H1 (cell line): ENCODE results near the gene LPO. TPM values are rescaled to one million over a fixed set of nuclear protein-coding genes. Genes with fewer than 3 reads are reported as not detected.
A peak's percentile ranks its signal among the peaks of the same experiment; 100 is the strongest.

Source experiments
- CTCF ChIA-PET: fragments of 300-600 bp; sonication (Branson Sonifier 250); formaldehyde crosslinking; loops from one replicate; lab custom pipeline; 2021; ENCODE audit not compliant: partially characterized antibody; lab: Charles Lee
- POLR2A ChIA-PET: fragments of 300-600 bp; sonication (Branson Sonifier 250); formaldehyde crosslinking; loops from one replicate; lab custom pipeline; 2021; ENCODE audit warnings: inconsistent platforms; ENCODE audit not compliant: partially characterized antibody; lab: Charles Lee
- DNase-seq, 2 experiments: peaks; one replicate each; pipeline versions ENCODE4 v3.0.0 to v3.0.0-alpha.2; 2010 to 2022; ENCODE audit warnings: low spot score in 2 of 2, low read depth in 1 of 2, mixed read lengths in 1 of 2
- FAIRE-seq: peaks from 2 replicates; lab custom pipeline; 2011; peaks lifted over from hg19 to GRCh38; lab: Jason Lieb, UNC
- H2AFZ ChIP-seq: 2 replicates; pipeline ENCODE4 v1.8.1; 2012; ENCODE audit warnings: low read length, inconsistent platforms
- H2AK5ac ChIP-seq: 2 replicates; pipeline ENCODE4 v1.6.1; 2013; ENCODE audit warnings: low read depth, low read length
- H2BK120ac ChIP-seq: replicated peaks from 2 replicates; pipeline ENCODE3; 2013; ENCODE audit warnings: low read depth, low read length, inconsistent platforms
- H2BK12ac ChIP-seq: 2 replicates; pipeline ENCODE4 v1.6.1; 2013; ENCODE audit warnings: low read depth, low read length
- H2BK15ac ChIP-seq: 2 replicates; pipeline ENCODE4 v1.6.1; 2013; ENCODE audit warnings: low read length
- H2BK20ac ChIP-seq: 2 replicates; pipeline ENCODE4 v1.6.1; 2013; ENCODE audit warnings: low read length
- H2BK5ac ChIP-seq: 2 replicates; pipeline ENCODE4 v1.6.1; 2013; ENCODE audit warnings: low read depth, low read length
- H3K14ac ChIP-seq: 2 replicates; pipeline ENCODE4 v1.6.1; 2013; ENCODE audit warnings: inconsistent platforms; ENCODE audit not compliant: insufficient read length
- H3K18ac ChIP-seq: 2 replicates; pipeline ENCODE4 v1.6.1; 2013; ENCODE audit warnings: low read length; ENCODE audit errors: extremely low read depth
- H3K23ac ChIP-seq: 2 replicates; pipeline ENCODE4 v1.6.1; 2013; ENCODE audit warnings: inconsistent platforms; ENCODE audit not compliant: insufficient read length
- H3K23me2 ChIP-seq: 2 replicates; pipeline ENCODE4 v1.6.1; 2013; ENCODE audit warnings: low read depth, low read length
- H3K27ac ChIP-seq: 2 replicates; pipeline ENCODE4 v1.6.1; 2011; ENCODE audit warnings: low read depth, low read length, inconsistent platforms
- H3K27me3 ChIP-seq, 4 experiments: replicated peaks in 1 of 4; 1 replicate in 1 of 4; 2 replicates in 3 of 4; pipeline versions ENCODE4 v1.6.1 to v1.8.1; 2011 to 2013; ENCODE audit warnings: low read length in 3 of 4, mild to moderate bottlenecking in 3 of 4, inconsistent platforms in 2 of 4, mixed read lengths in 2 of 4, moderate library complexity in 1 of 4; ENCODE audit not compliant: control insufficient read depth in 3 of 4, insufficient read depth in 3 of 4; ENCODE audit errors: extremely low read depth in 1 of 4
- H3K36me3 ChIP-seq, 4 experiments: 2 replicates each; pipeline versions ENCODE4 v1.6.1 to v1.8.1; 2011 to 2013; ENCODE audit warnings: mild to moderate bottlenecking in 4 of 4, low read length in 3 of 4, moderate library complexity in 2 of 4, control low read depth in 1 of 4, inconsistent platforms in 1 of 4; ENCODE audit not compliant: insufficient read depth in 4 of 4, control insufficient read depth in 2 of 4
- H3K4ac ChIP-seq: replicated peaks from 2 replicates; pipeline ENCODE3; 2013; ENCODE audit warnings: low read length, low read depth, mixed read lengths, inconsistent platforms; ENCODE audit not compliant: insufficient read length
- H3K4me1 ChIP-seq, 4 experiments: replicated peaks in 1 of 4; 1 replicate in 1 of 4; 2 replicates in 3 of 4; pipeline versions ENCODE4 v1.6.1 to v1.8.1; 2011 to 2013; ENCODE audit warnings: low read length in 3 of 4, inconsistent platforms in 2 of 4, mixed read lengths in 1 of 4; ENCODE audit not compliant: insufficient read depth in 4 of 4, control insufficient read depth in 3 of 4
- H3K4me2 ChIP-seq, 2 experiments: 2 replicates each; pipeline versions ENCODE4 v1.6.1 to v1.8.1; 2011 to 2013; ENCODE audit warnings: low read depth in 2 of 2, low read length in 2 of 2, control low read depth in 1 of 2, inconsistent platforms in 1 of 2, mild to moderate bottlenecking in 1 of 2; ENCODE audit not compliant: insufficient read depth in 1 of 2
- H3K4me3 ChIP-seq, 4 experiments: fragments of 200-600, 300-600 bp in 1 of 4; sonication (generic), shearing (Covaris generic), sonication (Bioruptor Twin) in 1 of 4; 2 replicates each; pipeline versions ENCODE4 v1.5.1 to v1.8.1; 2011 to 2016; ENCODE audit warnings: low read length in 4 of 4, low read depth in 3 of 4, control low read depth in 2 of 4, inconsistent platforms in 2 of 4, mild to moderate bottlenecking in 2 of 4, mixed read lengths in 1 of 4, moderate library complexity in 1 of 4; ENCODE audit not compliant: insufficient read depth in 2 of 4; ENCODE audit errors: extremely low read depth in 1 of 4
- H3K56ac ChIP-seq: replicated peaks from 2 replicates; pipeline ENCODE3; 2013; ENCODE audit warnings: low read depth, mild to moderate bottlenecking, mixed read lengths, low read length, inconsistent platforms; ENCODE audit not compliant: insufficient read length
- H3K79me1 ChIP-seq: 2 replicates; pipeline ENCODE4 v1.6.1; 2013; ENCODE audit warnings: low read depth, low read length, control low read depth
- H3K79me2 ChIP-seq, 2 experiments: 2 replicates each; pipeline versions ENCODE4 v1.6.1 to v1.8.1; 2012 to 2013; ENCODE audit warnings: low read length in 2 of 2, mild to moderate bottlenecking in 2 of 2, inconsistent platforms in 1 of 2; ENCODE audit not compliant: insufficient read depth in 2 of 2, control insufficient read depth in 1 of 2
- H3K9ac ChIP-seq, 4 experiments: replicated peaks in 1 of 4; 1 replicate in 1 of 4; 2 replicates in 3 of 4; pipeline versions ENCODE4 v1.6.1 to v1.8.1; 2011 to 2013; ENCODE audit warnings: low read depth in 3 of 4, low read length in 3 of 4, control low read depth in 2 of 4, mild to moderate bottlenecking in 2 of 4, moderate library complexity in 2 of 4, inconsistent platforms in 1 of 4; ENCODE audit errors: extremely low read depth in 1 of 4
- H3K9me3 ChIP-seq, 2 experiments: 2 replicates each; pipeline versions ENCODE4 v1.6.1 to v1.8.1; 2012 to 2013; ENCODE audit warnings: mild to moderate bottlenecking in 2 of 2, moderate library complexity in 2 of 2, control low read depth in 1 of 2, inconsistent platforms in 1 of 2, low read depth in 1 of 2, low read length in 1 of 2, mixed read lengths in 1 of 2; ENCODE audit not compliant: insufficient read depth in 2 of 2
- H4K20me1 ChIP-seq, 2 experiments: replicated peaks in 1 of 2; 2 replicates each; pipeline versions ENCODE3 to v1.8.1; 2011 to 2013; ENCODE audit warnings: inconsistent platforms in 2 of 2, low read length in 2 of 2, mild to moderate bottlenecking in 1 of 2; ENCODE audit not compliant: insufficient read depth in 2 of 2, control insufficient read depth in 1 of 2
- H4K5ac ChIP-seq: 2 replicates; pipeline ENCODE4 v1.6.1; 2013; ENCODE audit warnings: low read length, low read depth, mixed read lengths, inconsistent platforms; ENCODE audit not compliant: insufficient read length
- H4K8ac ChIP-seq: 2 replicates; pipeline ENCODE4 v1.8.0; 2013; ENCODE audit warnings: mild to moderate bottlenecking, moderate library complexity, low read length, inconsistent platforms; ENCODE audit not compliant: insufficient read depth; ENCODE audit errors: extremely low read depth
- H4K91ac ChIP-seq: replicated peaks from 2 replicates; pipeline ENCODE3; 2013; ENCODE audit warnings: low read length, mixed read lengths, inconsistent platforms; ENCODE audit not compliant: insufficient read length
- CTBP2 ChIP-seq: IDR thresholded peaks from 2 replicates; pipeline ENCODE4 v1.7.0; 2011; ENCODE audit warnings: borderline replicate concordance, mild to moderate bottlenecking, moderate library complexity, mixed read lengths, low read length; ENCODE audit not compliant: insufficient read depth, insufficient read length
- FOSL1 ChIP-seq: IDR thresholded peaks from 2 replicates; pipeline ENCODE4 v1.6.1; 2011; ENCODE audit warnings: mild to moderate bottlenecking, low read depth, low read length, moderate library complexity; ENCODE audit not compliant: insufficient read depth
- GABPA ChIP-seq: IDR thresholded peaks from 2 replicates; pipeline ENCODE4 v1.6.1; 2011; ENCODE audit warnings: mild to moderate bottlenecking, low read length, moderate library complexity, borderline replicate concordance; ENCODE audit not compliant: insufficient read depth
- HDAC6 ChIP-seq: IDR thresholded peaks from one replicate; pipeline ENCODE4 v1.7.1; 2012; ENCODE audit warnings: low read depth, mild to moderate bottlenecking, inconsistent platforms, low read length, moderate library complexity
- KDM4A ChIP-seq: IDR thresholded peaks from one replicate; pipeline ENCODE4 v1.7.1; 2012; ENCODE audit warnings: low read depth, mild to moderate bottlenecking, moderate library complexity, low read length, inconsistent platforms; ENCODE audit not compliant: severe bottlenecking
- MAFK ChIP-seq: IDR thresholded peaks from 2 replicates; pipeline ENCODE4 v1.6.1; 2012; ENCODE audit warnings: low read depth, mild to moderate bottlenecking, improper control_type of control experiment, low read length
- NRF1 ChIP-seq: IDR thresholded peaks from 2 replicates; pipeline ENCODE4 v1.6.1; 2011; ENCODE audit warnings: mild to moderate bottlenecking, low read depth, low read length, improper control_type of control experiment
- RXRA ChIP-seq: IDR thresholded peaks from 2 replicates; pipeline ENCODE4 v1.6.1; 2011; ENCODE audit warnings: low read depth, mild to moderate bottlenecking, low read length, moderate library complexity; ENCODE audit not compliant: insufficient read depth
- TAF1 ChIP-seq: IDR thresholded peaks from 2 replicates; pipeline ENCODE4 v1.6.1; 2011; ENCODE audit warnings: mild to moderate bottlenecking, low read depth, low read length
- WGBS, 2 experiments: shearing (Covaris generic) in 1 of 2; methylation state at CpG; one replicate each; pipeline versions ENCODE4 v1.1.6 to v1.1.7; 2013 to 2015; ENCODE audit warnings: low lambda C conversion rate in 2 of 2, mixed read lengths in 2 of 2, inconsistent platforms in 1 of 2, low coverage in 1 of 2, missing lambda C conversion rate in 1 of 2; ENCODE audit not compliant: insufficient replicate concordance in 2 of 2, insufficient coverage in 1 of 2, insufficient read length in 1 of 2; ENCODE audit errors: extremely low coverage in 1 of 2, missing lambda C conversion rate in 1 of 2; 5-methylcytosine and 5-hydroxymethylcytosine counted together
- polyA plus RNA-seq, 7 experiments: library from polyadenylated mRNA; depleted of rRNA in 3 of 7; stranded (reverse) in 5 of 7; unstranded in 2 of 7; fragments of >200 nt in 5 of 7; fragments of 200-250 nt in 2 of 7; gene quantifications; 1 replicate in 5 of 7; 2 replicates in 1 of 7; 4 replicates in 1 of 7; pipeline versions ENCODE4 v1.2.1 to v1.2.3, GENCODE V29; 2011 to 2013; ENCODE audit warnings: missing spikeins in 2 of 7, mixed read lengths in 2 of 7
- total RNA-seq: library from RNA; stranded (reverse); fragmentation: NEBNext Ultra II Directional; extraction: Animal tissue kit (Norgen Biotek cat#: 25700); gene quantifications from 2 replicates; pipeline ENCODE4 v1.2.1, GENCODE V29; 2021

The LPO gene
- total and polyA plus RNA-seq, 2 of the 8 experiments (the other 6 are each of a cell fraction or from before 2014, with no cell fraction given) = 0.38 to 0.52 TPM

DNA sequence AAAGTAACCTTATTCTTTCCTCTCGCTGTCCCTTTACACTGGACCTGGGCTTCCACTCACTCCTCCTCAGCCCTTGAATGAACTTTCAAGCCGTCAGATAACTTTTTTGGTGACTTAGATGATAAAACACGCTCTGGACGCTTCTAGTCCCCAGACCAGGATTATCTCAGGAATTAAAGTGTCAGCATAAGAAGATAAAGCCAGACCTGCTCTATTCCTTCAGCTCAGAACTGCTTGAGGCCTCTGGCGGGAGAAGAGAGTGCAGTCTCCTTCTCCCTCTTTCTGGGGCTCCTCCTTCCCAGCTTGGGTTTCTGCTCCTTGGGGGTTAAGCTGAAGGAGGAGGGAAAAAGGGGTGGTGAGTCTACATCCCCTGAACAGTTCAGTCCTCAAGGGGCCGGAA, 6.6 kb downstream of the LPO start:
- 0 out of 2 replicates have a peak overlapping the region, but pooled peaks have one; percentile 14 for H2BK15ac ChIP-seq
- H3K18ac ChIP-seq = no peak overlapping the region
- no peak overlapping the region for H3K4ac ChIP-seq
- H3K79me2 ChIP-seq = no peaks in the 10 kb centered on the region
- no peak overlapping the region for H2AFZ ChIP-seq
- no peak overlapping the region for H4K5ac ChIP-seq
- H3K27me3 ChIP-seq = peaks cover 19 to 34% (median 33%) of the 10 kb centered on the region in 4 experiments
- FAIRE-seq (no peak), DNase-seq (no peak)
- no peak overlapping the region for H3K27ac ChIP-seq
- no peak overlapping the region for H4K91ac ChIP-seq
- H3K36me3 ChIP-seq = no peaks in the 10 kb centered on the region
- H3K79me1 ChIP-seq = no peaks in the 10 kb centered on the region
- no peak overlapping the region for H3K14ac ChIP-seq
- WGBS, 2 experiments = 81% methylated on average over 5 of the region's 6 CpGs; no CpG with 5 or more reads in 1 of the 2 experiments
- ChIA-PET POLR2A (no interaction called here), CTCF (interaction anchor here (0.8 to 1.2 kb wide), 4 partner anchors 10 to 49 kb away, joined by 3 to 5 read pairs (median 4); no protein-coding TSS in a partner anchor)
- H3K23me2 ChIP-seq = peaks cover 5% of the 10 kb centered on the region; the same call in 1 of the 2 replicates
- H2BK120ac ChIP-seq = no peak overlapping the region
- no peak overlapping the region for H3K56ac ChIP-seq
- H2BK5ac ChIP-seq = no peak overlapping the region
- no peak overlapping the region for H3K4me2 ChIP-seq
- no peak overlapping the region for H2BK12ac ChIP-seq
- no peak overlapping the region for H2AK5ac ChIP-seq
- TF ChIP-seq CTBP2 (no peak), HDAC6 (no peak), GABPA (no peak), MAFK (no peak), NRF1 (no peak), KDM4A (no peak), RXRA (no peak), TAF1 (no peak), FOSL1 (no peak)
- H3K9me3 ChIP-seq = peaks cover 2% of the 10 kb centered on the region in 2 experiments; a peak in 3 of 4 replicates
- peaks cover 0 to 10% (median 2%) of the 10 kb centered on the region in 4 experiments; a peak in 5 of 7 replicates for H3K4me1 ChIP-seq
- no peaks in the 10 kb centered on the region for H4K20me1 ChIP-seq
- H4K8ac ChIP-seq = no peak overlapping the region
- no peak overlapping the region for H3K23ac ChIP-seq
- H3K9ac ChIP-seq = no peak overlapping the region
- no peak overlapping the region for H2BK20ac ChIP-seq
- H3K4me3 ChIP-seq = no peak overlapping the region
